ENCODE measurements around the gene IGF2R.

IGF2R gene

DNA sequence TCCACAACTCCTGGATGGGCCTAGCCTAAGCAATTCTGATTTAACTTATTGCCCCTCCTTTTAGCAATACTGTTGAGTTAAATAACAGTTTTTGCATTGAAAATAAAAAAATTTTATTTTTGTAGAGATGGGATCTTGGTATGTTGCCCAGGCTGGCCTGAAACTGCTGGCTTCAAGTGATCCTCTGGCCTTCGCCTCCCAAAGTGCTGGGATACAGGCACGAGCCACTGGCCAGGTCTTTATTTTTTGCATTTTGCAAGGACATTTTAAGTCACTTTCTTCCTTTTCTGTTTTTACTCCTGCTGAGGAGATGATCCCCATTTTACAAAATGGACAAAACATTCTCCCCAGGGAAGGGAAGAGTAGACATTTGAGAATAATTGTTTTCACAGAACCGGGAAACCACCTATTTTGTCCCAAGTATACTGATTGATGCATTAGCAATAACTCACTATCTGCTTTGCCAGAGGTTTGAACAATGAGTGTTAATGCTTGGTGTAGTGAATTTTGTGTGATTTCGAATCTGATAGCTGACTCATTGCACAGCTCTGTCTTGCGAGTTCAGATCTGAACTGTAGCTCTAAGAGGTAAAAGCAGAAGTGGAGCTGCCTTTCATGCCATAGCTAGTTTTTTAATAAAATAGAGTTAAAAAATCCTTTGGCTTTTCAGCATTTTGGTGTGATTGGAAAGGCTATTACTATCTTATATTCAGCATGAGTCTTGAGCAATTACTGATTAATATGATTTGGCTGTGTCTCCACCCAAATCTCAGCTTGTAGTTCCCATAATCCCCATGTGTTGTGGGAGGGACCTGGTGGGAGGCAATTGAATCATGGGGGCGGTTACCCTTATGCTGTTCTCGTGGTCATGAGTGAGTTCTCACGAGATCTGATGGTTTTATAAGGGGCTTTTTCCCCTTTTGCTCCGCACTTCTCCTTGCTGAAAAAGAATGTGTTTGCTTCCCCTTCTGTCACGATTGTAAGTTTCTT lies 20.9 kb downstream of the IGF2R start:
- TF ChIP-seq, protein P1, sequence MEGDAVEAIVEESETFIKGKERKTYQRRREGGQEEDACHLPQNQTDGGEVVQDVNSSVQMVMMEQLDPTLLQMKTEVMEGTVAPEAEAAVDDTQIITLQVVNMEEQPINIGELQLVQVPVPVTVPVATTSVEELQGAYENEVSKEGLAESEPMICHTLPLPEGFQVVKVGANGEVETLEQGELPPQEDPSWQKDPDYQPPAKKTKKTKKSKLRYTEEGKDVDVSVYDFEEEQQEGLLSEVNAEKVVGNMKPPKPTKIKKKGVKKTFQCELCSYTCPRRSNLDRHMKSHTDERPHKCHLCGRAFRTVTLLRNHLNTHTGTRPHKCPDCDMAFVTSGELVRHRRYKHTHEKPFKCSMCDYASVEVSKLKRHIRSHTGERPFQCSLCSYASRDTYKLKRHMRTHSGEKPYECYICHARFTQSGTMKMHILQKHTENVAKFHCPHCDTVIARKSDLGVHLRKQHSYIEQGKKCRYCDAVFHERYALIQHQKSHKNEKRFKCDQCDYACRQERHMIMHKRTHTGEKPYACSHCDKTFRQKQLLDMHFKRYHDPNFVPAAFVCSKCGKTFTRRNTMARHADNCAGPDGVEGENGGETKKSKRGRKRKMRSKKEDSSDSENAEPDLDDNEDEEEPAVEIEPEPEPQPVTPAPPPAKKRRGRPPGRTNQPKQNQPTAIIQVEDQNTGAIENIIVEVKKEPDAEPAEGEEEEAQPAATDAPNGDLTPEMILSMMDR (IDR thresholded peaks at IDR 0.05; ENCODE audit: insufficient read depth, missing control alignments): no peak
- no peak for DNase-seq (ENCODE audit: insufficient read length, low spot score)
- no peak for FAIRE-seq

DNA sequence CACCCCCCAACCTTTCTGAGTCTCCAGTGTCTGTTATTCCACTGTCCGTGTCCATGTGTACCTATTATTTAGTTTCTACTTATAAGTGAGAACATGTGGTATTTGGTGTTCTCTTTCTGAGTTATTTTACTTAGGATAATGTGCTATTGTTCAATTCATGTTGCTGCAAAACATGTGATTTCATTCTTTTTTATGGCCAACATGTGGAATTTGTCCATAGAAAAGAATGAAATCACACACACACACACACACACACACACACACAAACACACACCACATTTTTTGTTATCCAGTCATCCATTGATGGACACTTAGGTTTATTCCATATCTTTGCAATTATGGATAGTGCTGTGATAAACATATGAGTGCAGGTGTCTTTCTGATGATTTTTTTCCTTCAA lies 23.5 kb downstream of the IGF2R start:
- FAIRE-seq: no peak
- DNase-seq (ENCODE audit: insufficient read length, low spot score): no peak
- TF ChIP-seq, protein P1 (IDR thresholded peaks at IDR 0.05; ENCODE audit: insufficient read depth, missing control alignments): no peak

DNA sequence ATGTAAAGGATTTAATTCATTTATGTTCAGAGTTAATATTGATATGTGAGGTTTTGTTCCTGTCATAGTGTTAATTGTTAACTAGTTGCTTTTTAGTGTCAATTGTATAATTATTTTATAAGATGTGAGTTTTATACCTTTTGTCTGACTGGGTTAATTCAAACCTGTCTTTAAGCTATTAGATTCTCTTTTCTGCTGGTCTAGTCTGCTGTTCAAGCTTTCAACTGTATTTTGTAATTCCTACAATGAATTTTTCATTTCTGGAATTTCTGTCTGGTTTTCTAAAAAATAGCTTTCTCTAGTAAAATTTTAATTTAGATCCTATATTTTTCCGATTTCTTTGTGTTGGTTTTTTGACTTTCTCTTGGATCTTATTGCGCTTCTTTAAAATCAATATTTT lies 26.5 kb downstream of the IGF2R start:
- TF ChIP-seq, protein P1 (IDR thresholded peaks at IDR 0.05; ENCODE audit: insufficient read depth, missing control alignments): no peak
- DNase-seq (ENCODE audit: insufficient read length, low spot score) (no peak), FAIRE-seq (no peak)

DNA sequence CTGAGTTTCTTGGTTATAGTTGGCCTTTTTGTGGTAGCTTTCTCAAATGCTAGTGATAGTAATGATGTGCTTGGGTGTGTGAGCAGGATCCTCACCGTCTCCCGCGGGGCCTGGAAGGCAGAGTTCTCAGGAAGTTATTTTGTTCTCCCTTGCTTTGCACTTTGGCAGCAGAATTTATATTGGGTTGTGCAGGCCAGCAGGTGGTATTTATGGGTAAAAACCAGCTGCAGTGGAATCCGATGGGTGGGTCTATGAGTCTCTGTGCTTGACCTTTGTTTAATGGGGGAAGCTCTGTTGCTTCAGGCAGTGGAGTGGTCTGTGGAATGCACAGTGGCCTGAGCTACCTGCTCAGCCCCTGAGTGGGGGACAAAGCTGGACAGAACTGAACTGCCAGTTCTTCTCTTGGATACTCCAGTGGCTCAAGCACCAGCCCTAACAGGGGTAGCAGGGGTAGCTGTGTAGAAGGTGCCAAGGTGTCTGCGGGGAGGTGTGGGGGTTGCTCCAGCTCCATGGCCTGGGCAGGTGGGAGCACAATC lies 27.3 kb downstream of the IGF2R start:
- TF ChIP-seq, protein P1 (IDR thresholded peaks at IDR 0.05; ENCODE audit: insufficient read depth, missing control alignments): no peak
- FAIRE-seq (no peak), DNase-seq (ENCODE audit: insufficient read length, low spot score) (no peak)

DNA sequence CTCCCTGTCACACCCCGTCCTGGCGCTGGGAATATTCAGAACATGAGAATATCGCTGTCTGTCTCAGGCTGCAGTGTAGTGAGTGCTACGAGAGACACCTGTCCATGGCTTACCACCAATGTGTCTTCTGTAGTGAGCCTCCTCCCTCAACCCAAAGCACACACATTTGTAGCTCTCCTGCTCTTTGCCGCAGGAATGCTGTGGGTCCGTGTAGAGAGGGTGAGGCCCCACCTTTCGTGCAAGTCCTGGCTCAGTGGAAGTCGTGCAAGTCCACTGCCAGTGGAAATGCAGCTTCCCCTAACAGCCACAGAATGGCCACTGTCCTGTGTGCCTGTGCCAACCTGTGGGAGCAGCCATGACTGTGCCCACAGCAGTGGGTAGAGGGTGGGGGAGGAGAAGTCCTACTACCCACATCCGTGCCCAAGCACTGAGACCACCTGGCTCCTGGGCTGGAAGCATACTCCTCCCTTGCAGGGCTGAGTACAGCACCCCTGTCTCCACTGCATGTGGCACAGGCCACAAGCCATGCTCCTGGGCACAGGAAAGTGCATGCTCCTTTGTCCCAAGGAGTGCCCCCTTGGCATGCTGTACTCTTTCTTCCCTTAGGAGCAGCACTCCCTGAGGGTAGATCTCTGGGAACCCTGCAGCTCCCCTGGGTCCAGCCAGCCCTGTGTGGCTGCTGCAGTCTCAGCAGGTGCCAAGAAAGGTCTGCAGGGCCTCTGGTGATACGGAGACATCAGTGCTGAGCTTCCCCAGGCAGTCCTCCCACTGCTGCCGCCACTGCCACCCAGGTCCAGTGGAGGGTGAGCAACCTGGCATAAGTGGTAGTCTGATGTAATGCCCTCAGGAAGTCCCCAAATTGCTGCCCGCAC lies 28.0 kb downstream of the IGF2R start:
- FAIRE-seq (no peak), DNase-seq (ENCODE audit: insufficient read length, low spot score) (no peak)
- TF ChIP-seq, protein P1 (IDR thresholded peaks at IDR 0.05; ENCODE audit: insufficient read depth, missing control alignments): no peak

DNA sequence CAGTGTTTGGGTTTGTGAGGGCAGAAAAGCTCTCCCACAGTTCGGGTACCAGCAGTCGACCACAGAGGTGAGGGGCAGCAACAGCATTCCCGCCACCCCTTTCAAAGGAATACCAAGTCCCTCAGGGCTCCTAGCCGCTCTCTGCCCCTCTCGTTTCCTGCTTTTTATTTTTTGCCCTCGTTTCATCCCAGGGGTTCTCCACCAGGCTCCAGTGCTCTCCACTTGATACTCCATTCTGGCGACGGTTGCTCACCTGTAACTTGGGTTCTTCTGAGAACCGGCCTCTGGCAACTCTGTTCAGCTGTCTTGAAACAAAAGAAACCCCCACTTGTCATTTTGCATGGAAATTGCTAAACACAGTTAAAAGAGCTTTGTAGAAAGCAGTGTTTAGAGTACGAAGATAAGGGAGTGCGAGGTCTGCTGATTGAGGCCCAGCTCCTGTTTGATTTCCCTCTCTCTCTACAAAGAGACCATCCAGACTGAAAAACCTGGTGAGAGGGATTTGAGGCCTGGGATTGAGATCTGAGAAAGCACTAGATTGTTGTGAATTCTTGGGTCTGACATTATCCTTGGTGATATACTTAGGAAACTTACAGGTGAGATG lies 28.7 kb downstream of the IGF2R start:
- TF ChIP-seq, protein P1 (IDR thresholded peaks at IDR 0.05; ENCODE audit: insufficient read depth, missing control alignments): no peak
- FAIRE-seq (no peak), DNase-seq (ENCODE audit: insufficient read length, low spot score) (no peak)
